Hepatocyte (in vitro differentiated cells): ENCODE data around the gene DAPK2.

ENCODE experiments used
- EZH2 ChIP-seq: fragments of 200-600 bp; sonication (generic); IDR thresholded peaks from 2 replicates; pipeline ENCODE4 v1.6.1; 2016; ENCODE audit warnings: antibody characterized with exemption, mild to moderate bottlenecking, borderline replicate concordance
- TF ChIP-seq, protein P1 (sequence below): fragments of 200-600 bp; sonication (generic); IDR thresholded peaks from 2 replicates; pipeline ENCODE4 v1.5.1; 2016; ENCODE audit warnings: antibody characterized with exemption, mild to moderate bottlenecking; ENCODE audit not compliant: poor library complexity

DNA sequence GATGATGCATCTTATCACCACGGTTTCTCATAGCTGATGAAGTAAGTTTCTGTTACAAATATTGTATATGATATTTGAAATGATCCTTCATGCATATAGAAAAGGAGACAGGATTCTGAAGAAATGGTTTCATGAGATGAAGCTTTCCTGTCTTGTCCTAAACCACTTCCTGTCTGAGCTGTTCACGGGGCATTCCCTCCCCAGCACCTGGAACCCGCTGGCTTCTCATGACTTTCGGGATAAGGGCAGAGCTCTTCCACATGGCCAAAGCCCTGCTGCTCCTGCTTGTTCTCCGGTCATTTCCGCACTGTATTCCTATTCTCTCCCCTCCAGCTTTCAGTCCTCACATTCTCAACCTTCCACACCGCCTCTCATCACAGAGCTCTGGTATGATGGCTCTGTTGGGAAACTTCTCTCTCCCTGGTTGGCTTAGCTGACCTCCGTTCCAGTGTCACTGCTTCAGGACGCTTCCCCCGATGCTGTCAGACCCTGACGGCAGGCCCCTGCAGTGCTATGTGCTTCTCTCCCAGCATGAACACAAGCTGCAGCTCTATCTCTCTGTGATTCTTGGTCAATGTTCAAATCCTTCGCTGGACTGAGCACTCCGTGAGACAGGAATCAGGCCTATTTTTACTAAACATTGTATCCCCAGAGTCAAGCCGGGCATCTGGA, 125.6 kb downstream of the DAPK2 start:
- TF ChIP-seq, protein P1, sequence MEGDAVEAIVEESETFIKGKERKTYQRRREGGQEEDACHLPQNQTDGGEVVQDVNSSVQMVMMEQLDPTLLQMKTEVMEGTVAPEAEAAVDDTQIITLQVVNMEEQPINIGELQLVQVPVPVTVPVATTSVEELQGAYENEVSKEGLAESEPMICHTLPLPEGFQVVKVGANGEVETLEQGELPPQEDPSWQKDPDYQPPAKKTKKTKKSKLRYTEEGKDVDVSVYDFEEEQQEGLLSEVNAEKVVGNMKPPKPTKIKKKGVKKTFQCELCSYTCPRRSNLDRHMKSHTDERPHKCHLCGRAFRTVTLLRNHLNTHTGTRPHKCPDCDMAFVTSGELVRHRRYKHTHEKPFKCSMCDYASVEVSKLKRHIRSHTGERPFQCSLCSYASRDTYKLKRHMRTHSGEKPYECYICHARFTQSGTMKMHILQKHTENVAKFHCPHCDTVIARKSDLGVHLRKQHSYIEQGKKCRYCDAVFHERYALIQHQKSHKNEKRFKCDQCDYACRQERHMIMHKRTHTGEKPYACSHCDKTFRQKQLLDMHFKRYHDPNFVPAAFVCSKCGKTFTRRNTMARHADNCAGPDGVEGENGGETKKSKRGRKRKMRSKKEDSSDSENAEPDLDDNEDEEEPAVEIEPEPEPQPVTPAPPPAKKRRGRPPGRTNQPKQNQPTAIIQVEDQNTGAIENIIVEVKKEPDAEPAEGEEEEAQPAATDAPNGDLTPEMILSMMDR: no peak
- TF ChIP-seq EZH2: no peak
